A549 (cell line): ENCODE results near the gene BTF3. TPM values are rescaled to one million over a fixed set of nuclear protein-coding genes. Genes with fewer than 3 reads are reported as not detected.

Experiments used
- ATAC-seq, 2 experiments: fragments of 200-7000 bp in 1 of 2; fragments of >200 bp in 1 of 2; cut with Nextera tagmentation in 1 of 2; cut with Tn5 transposase in 1 of 2; 3 replicates each; pipeline versions ENCODE4 v1.8.0 to v1.9.1; 2018 to 2020; ENCODE audit warnings: mild to moderate bottlenecking in 1 of 2, moderate library complexity in 1 of 2
- CTCF ChIA-PET: fragments of 300-600 bp; sonication (Branson Sonifier 250); formaldehyde crosslinking; extraction: SDS; loops from one replicate; lab custom pipeline; 2021; ENCODE audit warnings: antibody characterized with exemption, inconsistent platforms; lab: Yijun Ruan, JAX
- POLR2A ChIA-PET: fragments of 350-600 bp; formaldehyde crosslinking; extraction: SDS; loops from one replicate; lab custom pipeline; 2021; ENCODE audit warnings: antibody characterized with exemption, inconsistent platforms; lab: Yijun Ruan, JAX
- DNase-seq, 2 experiments: peaks; one replicate each; pipeline versions ENCODE4 v3.0.0 to v3.0.0-alpha.2; 2011 to 2016; ENCODE audit warnings: low read depth in 1 of 2, low spot score in 1 of 2
- FAIRE-seq: peaks from 2 replicates; lab custom pipeline; 2011; peaks lifted over from hg19 to GRCh38; lab: Jason Lieb, UNC
- H3K27ac ChIP-seq, 2 experiments: fragments of >200 bp; sonication (Bioruptor Twin); formaldehyde crosslinking; 3 replicates each; pipeline ENCODE4 v1.5.1; 2016 to 2017
- H3K4me1 ChIP-seq: fragments of >200 bp; sonication (Bioruptor Twin); formaldehyde crosslinking; 3 replicates; pipeline ENCODE4 v1.6.1; 2016
- H3K4me2 ChIP-seq: fragments of >200 bp; sonication (Bioruptor Twin); formaldehyde crosslinking; 3 replicates; pipeline ENCODE4 v1.6.1; 2016
- H3K4me3 ChIP-seq: fragments of >200 bp; sonication (Bioruptor Twin); formaldehyde crosslinking; 3 replicates; pipeline ENCODE4 v1.5.1; 2016
- H3K9me3 ChIP-seq: fragments of >200 bp; sonication (Bioruptor Twin); formaldehyde crosslinking; 3 replicates; pipeline ENCODE4 v1.6.1; 2016
- CBX2 ChIP-seq: fragments of 200-600 bp; sonication (generic); IDR thresholded peaks from 2 replicates; pipeline ENCODE4 v1.6.1; 2016; ENCODE audit warnings: low read depth, mild to moderate bottlenecking, borderline replicate concordance
- CHD2 ChIP-seq: fragments of 150-350 bp; IDR thresholded peaks from 2 replicates; pipeline ENCODE4 v1.6.1; 2014; ENCODE audit warnings: low read length; ENCODE audit not compliant: partially characterized antibody
- CHD4 ChIP-seq: fragments of 200-600 bp; sonication (generic); IDR thresholded peaks from 2 replicates; pipeline ENCODE4 v1.6.1; 2016; ENCODE audit warnings: antibody characterized with exemption, mild to moderate bottlenecking, borderline replicate concordance
- EHF ChIP-seq: fragments of 250-450 bp; sonication (Bioruptor Pico); IDR thresholded peaks from 2 replicates; pipeline ENCODE4 v1.5.0; 2020; ENCODE audit warnings: mild to moderate bottlenecking
- ESRRA ChIP-seq: fragments of 150-350 bp; IDR thresholded peaks from 2 replicates; pipeline ENCODE4 v1.6.1; 2014; ENCODE audit warnings: mild to moderate bottlenecking, low read length, borderline replicate concordance
- FOSB ChIP-seq: fragments of 250-450 bp; sonication (Bioruptor Pico); IDR thresholded peaks from 2 replicates; pipeline ENCODE4 v1.5.0; 2020; ENCODE audit warnings: mild to moderate bottlenecking, moderate library complexity
- HEYL ChIP-seq: fragments of 250-450 bp; sonication (Bioruptor Pico); IDR thresholded peaks from 2 replicates; pipeline ENCODE4 v1.8.0; 2021; ENCODE audit warnings: mild to moderate bottlenecking, moderate library complexity
- JUN ChIP-seq, 2 experiments: fragments of >200 bp; sonication (Bioruptor Twin); formaldehyde crosslinking; IDR thresholded peaks; 2 replicates in 1 of 2; 3 replicates in 1 of 2; pipeline ENCODE4 v1.6.1; 2016 to 2017
- JUNB ChIP-seq: fragments of >200 bp; sonication (Bioruptor Twin); formaldehyde crosslinking; IDR thresholded peaks from 2 replicates; pipeline ENCODE4 v1.6.1; 2016
- MAFK ChIP-seq: fragments of 450-650 bp; IDR thresholded peaks from 2 replicates; pipeline ENCODE4 v1.6.1; 2014; ENCODE audit not compliant: partially characterized antibody
- MAZ ChIP-seq: fragments of 150-350 bp; IDR thresholded peaks from 2 replicates; pipeline ENCODE4 v1.6.1; 2014; ENCODE audit warnings: antibody characterized with exemption, low read depth, low read length, borderline replicate concordance
- MYC ChIP-seq: IDR thresholded peaks from 2 replicates; pipeline ENCODE4 v1.6.1; 2012; ENCODE audit warnings: mild to moderate bottlenecking, inconsistent platforms, low read length, improper control_type of control experiment, borderline replicate concordance
- NR3C1 ChIP-seq: fragments of >200 bp; sonication (Bioruptor Twin); formaldehyde crosslinking; IDR thresholded peaks from 3 replicates; pipeline ENCODE4 v1.6.1; 2017
- POLR2AphosphoS2 ChIP-seq: conservative IDR thresholded peaks from 2 replicates; pipeline ENCODE4 v1.6.1; 2012; ENCODE audit warnings: low read length, improper control_type of control experiment, inconsistent platforms
- RNF2 ChIP-seq: fragments of 200-600 bp; sonication (generic); IDR thresholded peaks from 2 replicates; pipeline ENCODE4 v1.6.1; 2016; ENCODE audit warnings: low read depth, mild to moderate bottlenecking, antibody characterized with exemption, moderate library complexity, borderline replicate concordance
- SMC3 ChIP-seq: fragments of >200 bp; sonication (Bioruptor Twin); formaldehyde crosslinking; IDR thresholded peaks from 3 replicates; pipeline ENCODE4 v1.6.1; 2018; ENCODE audit warnings: inconsistent platforms
- TFCP2L1 ChIP-seq: fragments of 250-450 bp; sonication (Bioruptor Pico); IDR thresholded peaks from 2 replicates; pipeline ENCODE4 v1.5.0; 2021; ENCODE audit warnings: mild to moderate bottlenecking
- ZNF302 ChIP-seq: fragments of 250-450 bp; sonication (Bioruptor Pico); IDR thresholded peaks from 2 replicates; pipeline ENCODE4 v1.9.0; 2021; ENCODE audit warnings: inconsistent platforms, mild to moderate bottlenecking, moderate library complexity
- ZSCAN20 ChIP-seq: fragments of 250-450 bp; sonication (Bioruptor Pico); IDR thresholded peaks from 2 replicates; pipeline ENCODE4 v1.8.0; 2022; ENCODE audit warnings: mild to moderate bottlenecking, moderate library complexity
- polyA plus RNA-seq, 4 experiments: library from polyadenylated mRNA; depleted of rRNA in 3 of 4; stranded (reverse); fragments of >200 nt; fragmentation: RNase III in 1 of 4; extraction: RNeasy Plus Mini Kit Qiagen cat#74134 plus additional on column Dnase treatment in 1 of 4; gene quantifications; 2 replicates in 3 of 4; 3 replicates in 1 of 4; pipeline ENCODE4 v1.2.3, GENCODE V29; 2011 to 2017

Gene BTF3
- polyA plus RNA-seq, 2 of the 4 experiments (the other 2 are of a cell fraction): 1,048 to 1,159 TPM

DNA sequence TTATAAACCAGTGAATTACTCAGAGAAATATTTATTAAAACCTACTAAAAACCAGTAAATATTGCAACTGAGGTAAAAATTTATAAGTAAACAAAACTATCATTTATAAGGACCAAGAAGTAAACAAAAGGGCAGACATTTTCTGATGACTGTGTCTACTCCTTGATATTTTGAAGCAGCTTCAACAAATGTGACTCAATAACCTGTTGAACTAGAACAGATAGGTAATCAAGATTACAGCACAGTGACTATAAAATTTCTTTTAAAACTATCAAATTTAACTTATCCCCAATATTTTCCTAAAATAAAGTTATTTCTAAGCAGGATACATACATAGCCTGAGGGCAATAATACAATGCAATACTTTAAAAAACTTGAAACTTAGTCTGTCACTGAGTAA is 54.4 kb downstream of the BTF3 start:
- ATAC-seq: no peak

More for the DNA sequence above, 54.4 kb downstream of the BTF3 start:
- ChIA-PET CTCF (interaction anchor here (5.0 kb wide), 1 partner anchor 15 kb away, joined by 25 read pairs; no protein-coding TSS in a partner anchor), POLR2A (no interaction called here)
- Histone ChIP-seq H3K27ac (no peak overlapping the region), H3K4me2 (no peak overlapping the region), H3K4me3 (no peak overlapping the region), H3K4me1 (no peaks in the 10 kb centered on the region), H3K9me3 (no peaks in the 10 kb centered on the region)
- FAIRE-seq: no peak
- TF ChIP-seq HEYL (CRISPR knock-in tag): no peak
- TF ChIP-seq FOSB (CRISPR knock-in tag): no peak
- TF ChIP-seq ZSCAN20 (CRISPR knock-in tag): no peak
- TF ChIP-seq MYC: no peak
- TF ChIP-seq CHD4: no peak
- TF ChIP-seq JUN (IDR thresholded peaks at IDR 0.05): no peak
- no peak for TF ChIP-seq SMC3
- no peak for TF ChIP-seq TFCP2L1 (CRISPR knock-in tag)
- no peak for TF ChIP-seq ESRRA
- TF ChIP-seq EHF (CRISPR knock-in tag): no peak
- no peak for TF ChIP-seq JUNB
- TF ChIP-seq ZNF302: no peak
- TF ChIP-seq POLR2AphosphoS2: no peak
- TF ChIP-seq MAFK: no peak
- no peak for TF ChIP-seq CBX2
- TF ChIP-seq NR3C1: no peak
- no peak for TF ChIP-seq CHD2
- TF ChIP-seq RNF2: no peak
- no peak for TF ChIP-seq MAZ
- TF ChIP-seq, all 56 proteins: peak for 0
- DNase-seq: no peak

Other genes starting within 250 kb of the BTF3 start
- 1.8 and 2.2 TPM in 2 replicates for gene FOXD1, start 49.7 kb upstream of the BTF3 start, polyA plus RNA-seq (2011; rRNA removed)
- 7.1 to 9.5 TPM (median 8.2 TPM) in 3 replicates for gene FOXD1, start 49.7 kb upstream of the BTF3 start, polyA plus RNA-seq (2017; fragmentation: RNase III; extraction: RNeasy Plus Mini Kit Qiagen cat#74134 plus additional on column Dnase treatment)
- 26.8 and 38.3 TPM in 2 replicates for gene ANKRA2, start 67.2 kb downstream of the BTF3 start, polyA plus RNA-seq (2011; rRNA removed)
- 10.7 to 13.2 TPM (median 12.5 TPM) in 3 replicates for gene ANKRA2, start 67.2 kb downstream of the BTF3 start, polyA plus RNA-seq (2017; fragmentation: RNase III; extraction: RNeasy Plus Mini Kit Qiagen cat#74134 plus additional on column Dnase treatment)
- gene UTP15, start 67.3 kb downstream of the BTF3 start, polyA plus RNA-seq (2011; rRNA removed): 25.9 and 44.0 TPM in 2 replicates
- gene UTP15, start 67.3 kb downstream of the BTF3 start, polyA plus RNA-seq (2017; fragmentation: RNase III; extraction: RNeasy Plus Mini Kit Qiagen cat#74134 plus additional on column Dnase treatment): 21.6 to 24.8 TPM (median 22.6 TPM) in 3 replicates
- 22.3 and 28.9 TPM in 2 replicates for gene ARHGEF28, start 127.8 kb downstream of the BTF3 start, polyA plus RNA-seq (2011; rRNA removed)
- 14.8 to 17.6 TPM (median 17.0 TPM) in 3 replicates for gene ARHGEF28, start 127.8 kb downstream of the BTF3 start, polyA plus RNA-seq (2017; fragmentation: RNase III; extraction: RNeasy Plus Mini Kit Qiagen cat#74134 plus additional on column Dnase treatment)